Muscle of back (tissue), 13 donors: ENCODE results near the gene TBX6. TPM values are rescaled to one million over a fixed set of nuclear protein-coding genes. Genes with fewer than 3 reads are reported as not detected.
"Not testable (repeated sequence)": the region's sequence is repeated elsewhere in the genome, so short reads cannot be mapped to it uniquely, and the experiment has no call there.

Experiments used
- DNase-seq, 3 donors: peaks; one replicate each; pipeline versions ENCODE4 v3.0.0 to v3.0.0-alpha.2; 2013
- long read RNA-seq, 9 donors: transcript quantifications; one replicate each; lab custom pipeline, GENCODE V29; 2026
- polyA plus RNA-seq, 10 donors: library from polyadenylated mRNA; unstranded; fragments of 120-200 nt; gene quantifications; one replicate each; pipeline ENCODE4 v1.2.1, GENCODE V29; 2013; ENCODE audit not compliant: insufficient read length in 10 of 10

TBX6 gene, protein sequence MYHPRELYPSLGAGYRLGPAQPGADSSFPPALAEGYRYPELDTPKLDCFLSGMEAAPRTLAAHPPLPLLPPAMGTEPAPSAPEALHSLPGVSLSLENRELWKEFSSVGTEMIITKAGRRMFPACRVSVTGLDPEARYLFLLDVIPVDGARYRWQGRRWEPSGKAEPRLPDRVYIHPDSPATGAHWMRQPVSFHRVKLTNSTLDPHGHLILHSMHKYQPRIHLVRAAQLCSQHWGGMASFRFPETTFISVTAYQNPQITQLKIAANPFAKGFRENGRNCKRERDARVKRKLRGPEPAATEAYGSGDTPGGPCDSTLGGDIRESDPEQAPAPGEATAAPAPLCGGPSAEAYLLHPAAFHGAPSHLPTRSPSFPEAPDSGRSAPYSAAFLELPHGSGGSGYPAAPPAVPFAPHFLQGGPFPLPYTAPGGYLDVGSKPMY
- polyA plus RNA-seq, result under 1 TPM; 0.32 to 0.82 (median 0.56) TPM
- long read RNA-seq, donor 1, partial matches to known transcripts, result 0 of 1 reads
- long read RNA-seq, donor 1, other reads (novel, unspliced or antisense), result 0 of 1 reads
- long read RNA-seq, donor 2, result 0 reads
- long read RNA-seq, donor 3, result 0 reads
- long read RNA-seq, donor 4, result 0 reads
- long read RNA-seq, donor 5, partial matches to known transcripts, result 0 of 1 reads
- long read RNA-seq, donor 5, other reads (novel, unspliced or antisense), result 0 of 1 reads
- long read RNA-seq, donor 6, result 0 reads
- long read RNA-seq, donor 7, result 0 reads
- long read RNA-seq, donor 8, result 0 reads
- long read RNA-seq, donor 9, result 0 reads

DNA sequence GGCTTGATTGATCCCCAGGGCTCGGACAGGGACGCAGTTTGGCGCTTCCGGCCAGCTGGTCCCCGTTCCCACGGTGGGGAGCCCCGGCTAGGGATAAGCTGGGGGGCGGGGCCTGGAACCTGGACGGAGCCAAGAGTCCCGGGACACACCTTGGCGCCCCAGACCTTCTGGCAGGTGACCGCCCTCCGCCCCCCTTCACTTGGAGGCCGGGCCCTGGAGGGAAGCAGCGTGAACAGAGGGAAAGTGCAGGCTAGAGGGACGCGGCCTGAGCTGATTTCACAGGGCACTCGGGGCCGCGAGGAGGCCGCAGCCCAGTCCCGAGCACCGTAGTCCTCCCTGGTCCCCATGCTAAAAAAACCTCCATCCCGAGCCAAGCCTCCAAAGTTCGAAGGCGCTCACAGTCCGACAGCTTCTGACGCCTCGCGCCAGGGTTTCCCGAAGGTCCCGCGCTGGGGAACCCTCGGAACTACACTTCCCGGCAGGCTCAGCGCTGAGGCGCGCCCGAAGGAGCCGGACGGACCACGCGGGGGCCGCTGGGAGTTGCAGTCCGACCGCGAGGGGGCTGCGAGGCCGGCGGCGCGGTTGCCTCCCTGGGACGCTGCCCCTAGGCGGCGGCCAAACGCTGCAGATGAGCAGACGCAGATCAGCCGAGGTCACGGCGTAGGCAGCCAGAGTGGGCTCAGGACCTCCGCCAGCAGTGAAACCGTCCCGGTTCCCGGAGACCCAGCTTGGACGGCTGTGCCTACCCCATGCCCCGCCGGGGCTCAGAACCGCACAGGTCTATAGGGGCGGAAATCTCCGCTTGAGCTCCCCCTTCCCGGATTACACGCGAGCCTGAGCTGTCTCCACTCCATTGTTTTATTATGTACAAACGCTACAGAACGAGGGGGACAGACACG, at the start of gene TBX6:
TSS of gene TBX6 (minus strand) at position 451 of the 899 bp plus-strand sequence. CDS start 731 bp downstream, outside the sequence.
- peak; percentile 89 to 97 (median 94) for DNase-seq

DNA sequence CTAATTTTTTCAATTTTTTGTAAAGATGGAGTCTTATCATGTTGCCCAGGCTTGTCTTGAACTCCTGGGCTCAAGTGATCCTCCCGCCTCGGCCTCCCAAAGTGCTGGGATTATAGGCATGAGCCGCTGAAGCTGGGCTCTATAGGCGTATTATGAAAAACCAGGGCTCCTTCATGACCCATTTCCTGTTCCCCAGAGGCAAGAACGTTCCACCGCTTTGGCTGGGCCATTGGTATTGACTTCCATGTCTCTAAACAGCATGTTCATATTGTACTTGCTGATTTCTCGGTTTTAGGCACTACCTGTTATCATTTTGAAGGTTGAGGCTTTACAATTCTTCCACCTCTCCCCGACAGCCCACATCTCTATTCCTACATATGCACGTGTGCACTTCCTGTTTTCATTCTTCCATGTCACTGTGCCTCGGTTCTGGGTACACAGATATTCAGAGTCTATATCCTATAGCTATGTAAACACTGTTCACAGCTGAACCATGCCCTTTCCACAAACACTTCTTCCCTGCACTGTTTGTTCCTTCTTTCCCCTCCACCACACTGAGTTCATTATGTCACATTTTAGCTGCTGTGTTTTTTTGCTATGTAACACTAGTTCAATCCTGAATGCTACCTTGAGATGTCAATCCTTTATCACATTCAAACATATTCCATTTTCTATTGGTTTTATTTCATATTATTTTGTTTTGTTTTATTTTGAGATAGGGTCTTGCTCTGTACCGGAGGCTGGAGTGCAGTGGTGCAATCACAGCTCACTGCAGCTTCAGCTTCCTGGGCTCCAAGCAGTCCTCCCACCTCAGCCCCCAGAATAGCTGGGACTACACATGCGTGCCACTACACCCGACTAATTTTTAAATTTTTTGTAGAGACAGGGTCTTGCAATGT, 48.1 kb upstream of the TBX6 start:
- no peak for DNase-seq

DNA sequence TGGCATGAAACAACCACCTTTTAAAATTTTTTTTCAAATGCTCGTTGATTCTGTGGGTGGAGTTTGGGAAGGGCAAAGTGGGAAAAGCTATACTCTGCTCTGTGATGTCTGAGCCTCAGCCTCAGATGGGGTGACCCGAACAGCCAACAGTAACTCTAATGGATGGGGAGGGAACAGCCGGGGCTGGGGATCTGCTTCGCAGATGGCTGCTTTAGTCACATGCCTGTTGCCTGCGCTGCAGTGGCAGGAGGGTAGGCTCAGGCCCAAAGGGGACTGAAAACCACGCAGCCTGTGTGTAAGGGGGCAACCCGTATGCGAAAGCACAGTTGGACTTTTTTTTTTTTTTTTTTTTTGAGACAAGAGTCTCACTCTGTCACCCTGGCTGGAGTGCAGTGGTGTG, 46.2 kb upstream of the TBX6 start:
- DNase-seq, result no peak

DNA sequence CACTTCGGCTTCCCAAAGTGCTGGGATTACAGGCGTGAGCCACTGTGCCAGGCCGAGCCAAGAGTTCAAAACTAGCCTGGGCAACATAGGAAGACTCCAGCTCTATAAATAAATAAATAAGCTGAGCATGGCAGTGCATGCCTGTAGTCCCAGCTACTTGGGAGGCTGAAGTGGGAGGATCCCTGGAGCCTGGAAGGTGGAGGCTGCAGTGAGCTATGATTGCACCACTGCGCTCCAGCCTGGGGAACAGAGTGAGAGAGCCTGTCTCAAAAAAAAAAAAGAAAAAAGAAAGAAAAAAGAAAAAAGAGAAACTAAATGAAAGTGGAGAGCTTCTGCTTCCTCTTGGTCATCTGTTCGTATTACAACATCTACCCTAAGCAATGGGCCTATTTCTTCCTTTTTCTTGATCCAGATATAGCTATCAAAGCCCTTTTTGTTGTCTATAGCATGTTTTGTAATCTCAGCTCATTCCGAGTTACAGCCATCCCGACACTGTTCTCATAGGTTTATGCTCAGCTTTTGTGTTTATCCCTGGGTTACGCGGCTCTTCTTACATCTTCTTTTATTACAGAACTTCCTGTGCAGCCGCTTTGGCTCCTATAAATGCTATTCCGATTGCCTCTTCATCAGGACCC, 45.4 kb upstream of the TBX6 start:
- no peak for DNase-seq

DNA sequence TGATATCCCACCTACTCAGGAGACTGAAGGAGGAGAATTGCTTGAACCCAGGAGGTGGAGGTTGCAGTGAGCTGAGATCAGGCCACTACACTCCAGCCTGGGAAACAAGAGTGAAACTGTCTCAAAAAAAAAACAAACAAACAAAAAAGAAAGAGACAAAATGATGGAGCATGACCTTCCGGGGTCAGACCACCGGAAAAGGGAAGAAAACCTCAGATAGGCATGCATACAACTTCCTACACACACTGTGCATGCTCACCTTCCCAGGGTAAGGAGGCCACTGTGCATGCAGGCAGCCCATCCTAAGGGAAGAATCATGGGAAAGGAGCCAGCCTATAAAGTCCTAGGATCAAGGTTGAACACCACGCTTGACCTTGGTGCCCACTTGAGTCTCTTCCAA, 40.9 kb upstream of the TBX6 start:
- no peak for DNase-seq

DNA sequence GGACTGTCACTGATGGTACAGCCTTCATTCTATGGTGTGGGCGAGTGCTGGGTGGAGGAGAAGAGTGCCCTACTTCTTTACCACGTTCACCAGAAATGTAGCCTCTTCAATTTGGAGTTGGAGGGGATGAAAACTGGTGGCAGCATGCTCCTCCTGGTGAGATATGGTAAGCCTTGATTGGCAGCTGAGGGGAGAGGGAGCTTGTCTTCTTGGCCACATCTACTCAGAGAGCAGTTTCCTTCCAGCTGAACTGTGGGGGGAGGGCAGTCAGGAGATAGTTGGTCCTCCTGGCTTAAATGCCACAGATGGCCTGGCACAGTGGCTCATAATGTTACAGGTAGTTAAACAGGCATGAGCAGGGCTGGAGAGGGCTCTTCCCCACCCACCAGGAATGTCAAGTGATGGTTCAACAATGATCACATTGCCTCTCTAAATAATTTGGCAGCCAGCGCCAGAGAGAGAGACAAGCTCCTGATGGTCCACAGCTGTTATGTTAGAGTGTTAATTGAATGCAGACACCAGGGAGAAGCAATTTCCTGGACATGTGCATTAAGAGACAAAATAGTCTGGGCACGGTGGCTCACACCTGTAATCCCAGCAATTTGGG, 40.2 kb upstream of the TBX6 start:
- no peak for DNase-seq

DNA sequence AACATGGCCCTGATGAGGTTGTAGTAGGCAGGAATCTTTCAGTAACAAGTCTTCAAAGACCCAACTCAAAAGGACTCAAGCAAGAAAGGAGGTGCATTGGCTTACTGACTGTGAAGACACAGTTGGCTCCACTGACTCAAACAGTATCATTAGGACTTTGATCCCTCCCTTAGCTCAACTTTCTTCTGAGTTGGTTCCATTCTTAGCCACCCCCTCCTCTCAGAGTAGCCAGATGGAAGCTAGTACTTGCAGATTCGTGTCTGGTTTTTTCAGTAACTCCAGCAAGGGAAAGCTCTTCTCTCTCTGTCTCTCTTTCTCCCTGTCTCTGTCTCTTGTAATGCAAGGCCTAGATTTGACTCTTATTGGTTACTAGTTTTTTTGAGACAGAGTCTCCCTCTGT, 36.3 kb upstream of the TBX6 start:
- no peak for DNase-seq

DNA sequence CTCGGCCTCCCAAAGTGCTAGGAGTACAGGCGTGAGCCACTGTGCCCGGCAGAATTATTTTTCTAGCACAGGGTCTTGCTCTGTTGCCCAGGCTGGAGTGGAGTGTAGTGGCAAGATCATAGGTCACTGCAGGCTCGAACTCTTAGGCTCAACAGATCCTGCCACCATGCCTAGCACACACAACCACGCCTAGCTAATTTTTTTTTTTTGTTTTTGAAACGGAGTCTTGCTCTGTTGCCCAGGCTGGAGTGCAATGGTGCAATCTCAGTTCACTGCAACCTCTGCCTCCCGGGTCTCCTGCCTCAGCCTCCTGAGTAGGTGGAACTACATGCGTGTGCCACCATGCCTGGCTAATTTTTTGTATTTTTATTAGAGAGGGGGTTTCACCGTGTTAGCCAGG, 34.0 kb upstream of the TBX6 start:
- DNase-seq, result not testable (repeated sequence)

DNA sequence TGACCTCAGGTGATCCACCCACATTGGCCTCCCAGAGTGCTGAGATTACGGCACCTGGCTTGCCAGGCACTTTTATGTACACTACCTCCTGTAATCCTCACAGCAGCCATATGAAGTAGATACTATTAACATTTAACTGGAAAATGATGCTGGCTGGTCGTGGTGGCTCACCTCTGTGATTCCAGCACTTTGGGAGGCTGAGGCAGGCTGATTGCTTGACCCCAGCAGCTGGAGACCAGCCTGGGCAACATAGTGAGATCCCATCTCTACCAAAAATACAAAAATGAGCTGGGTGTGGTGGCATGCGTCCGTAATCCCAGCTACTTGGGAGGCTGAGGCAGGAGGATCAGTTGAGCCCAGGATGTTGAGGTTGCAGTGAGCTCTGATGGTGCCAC, 33.3 kb upstream of the TBX6 start:
- no peak for DNase-seq

DNA sequence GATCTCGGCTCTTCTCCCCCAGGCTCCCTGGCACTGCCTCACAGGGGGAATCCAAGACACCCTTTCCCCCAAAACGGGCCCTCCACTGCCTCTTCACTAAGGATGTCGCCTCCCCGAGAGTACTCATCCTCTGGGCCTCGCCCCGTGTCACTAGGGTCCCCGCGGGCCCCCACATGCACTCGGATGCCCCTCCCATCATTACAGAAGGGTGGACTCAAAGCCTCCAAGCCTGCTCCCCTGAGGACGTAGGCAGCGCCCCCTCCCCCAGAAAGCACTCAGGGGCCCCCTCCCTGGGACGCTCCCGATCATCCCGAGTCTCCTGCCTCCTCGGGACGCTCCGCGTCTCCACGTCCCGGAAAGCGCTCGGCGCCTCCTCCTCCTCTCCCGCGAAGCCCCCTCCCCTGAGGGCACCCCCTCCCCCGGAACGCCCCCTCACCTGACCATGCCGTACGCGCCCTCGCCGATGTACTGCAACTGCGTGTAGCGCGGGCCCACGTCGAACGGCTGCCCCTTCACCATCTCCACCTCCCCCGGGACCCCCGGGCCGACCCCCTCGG, 31.0 kb upstream of the TBX6 start:
- DNase-seq, result peak in 1 of 3 donors; percentile 62

DNA sequence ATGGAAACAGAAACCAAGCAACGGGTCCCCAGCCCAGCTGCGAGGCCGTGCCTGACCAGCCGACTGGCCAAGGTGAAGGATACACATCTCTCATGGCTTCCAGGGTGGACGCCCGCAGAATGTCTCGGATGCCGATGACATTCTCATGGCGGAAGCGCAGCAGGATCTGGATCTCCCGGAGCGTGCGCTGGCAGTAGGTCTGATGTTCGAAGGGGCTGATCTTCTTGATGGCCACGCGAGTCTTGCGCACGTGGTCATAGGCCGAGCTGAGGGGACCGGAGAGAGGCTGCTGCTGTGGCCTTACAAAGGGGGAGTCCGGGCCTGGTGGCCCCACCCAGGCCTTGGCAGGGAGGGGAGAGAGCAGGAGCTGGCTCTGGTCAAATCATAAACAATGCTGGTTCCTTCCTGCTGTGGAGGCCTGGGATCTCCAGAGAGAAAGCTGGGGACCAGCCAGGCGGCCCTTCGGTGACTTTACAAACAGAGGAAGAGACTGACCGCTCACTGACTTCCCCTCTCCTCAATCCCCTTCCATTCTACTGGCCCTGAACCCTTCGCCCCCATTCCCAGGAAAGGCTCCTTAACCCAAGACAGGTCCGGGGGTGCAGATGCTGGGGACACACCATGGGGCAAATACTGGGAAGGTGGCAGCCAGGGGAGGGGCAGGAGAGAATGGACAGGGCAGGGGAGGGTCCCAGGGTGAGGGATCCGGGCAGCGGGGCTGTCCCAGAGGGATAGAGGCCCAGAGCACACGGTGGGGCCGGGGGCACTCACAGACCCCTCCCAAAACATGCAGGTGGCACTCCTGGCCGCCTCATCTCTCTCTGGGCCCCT, 30.2 kb upstream of the TBX6 start:
- DNase-seq, result peak in 2 of 3 donors; percentile 64 to 83

DNA sequence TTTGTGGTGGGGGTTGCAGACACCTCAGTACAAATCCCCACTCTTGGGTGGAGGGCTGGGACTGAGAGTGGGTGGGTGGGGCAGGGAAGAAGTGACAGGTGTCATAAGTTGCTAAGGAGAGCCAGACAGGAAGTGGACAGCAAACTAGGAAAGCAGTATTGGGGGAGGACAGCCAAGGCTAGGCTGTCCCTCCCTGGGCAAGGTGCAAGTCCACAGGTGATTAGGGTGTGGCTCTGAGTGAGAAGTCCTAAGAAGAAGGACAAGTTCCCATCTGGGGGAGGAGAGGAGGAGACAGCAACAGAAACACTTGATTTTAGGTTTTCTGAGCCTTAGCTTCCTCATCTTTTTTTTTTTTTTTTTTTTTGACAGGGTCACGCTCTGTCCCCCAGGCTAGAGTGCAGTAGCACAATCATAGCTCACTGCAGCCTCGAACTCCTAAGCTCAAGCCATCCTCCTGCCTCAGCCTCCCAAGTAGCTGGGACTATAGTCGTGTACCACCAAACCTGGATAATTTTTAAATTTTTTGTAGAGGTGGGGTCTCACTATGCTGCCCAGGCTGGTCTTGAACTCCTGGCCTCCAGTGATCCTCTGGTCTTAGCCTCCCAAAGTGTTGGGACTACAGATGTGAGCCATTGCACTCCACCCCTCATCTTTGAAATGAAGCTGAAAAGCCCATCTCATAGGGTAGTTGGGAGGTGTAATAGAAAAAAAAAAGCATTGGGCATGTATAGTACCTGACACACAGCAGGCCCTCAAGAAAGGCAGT, 28.8 kb upstream of the TBX6 start:
- no peak for DNase-seq

DNA sequence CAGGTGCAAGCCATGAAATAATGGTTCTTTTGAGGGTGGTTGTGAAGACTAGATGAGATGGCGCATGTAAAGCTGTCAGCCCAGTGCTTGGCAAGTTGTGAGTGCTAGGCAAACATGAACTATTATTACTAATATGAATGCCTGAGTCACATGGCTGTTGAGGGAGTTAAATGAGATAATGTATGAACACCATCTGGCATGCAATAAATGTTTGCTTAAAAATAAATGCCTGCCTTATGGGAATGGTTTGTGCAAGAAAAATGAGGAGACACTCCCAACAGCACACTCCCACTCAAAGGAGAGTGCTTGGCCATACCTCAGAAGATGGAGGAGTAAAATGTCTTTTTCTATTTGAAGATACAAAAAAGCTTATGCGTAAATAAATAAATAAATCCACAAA, 27.7 kb upstream of the TBX6 start:
- no peak for DNase-seq

DNA sequence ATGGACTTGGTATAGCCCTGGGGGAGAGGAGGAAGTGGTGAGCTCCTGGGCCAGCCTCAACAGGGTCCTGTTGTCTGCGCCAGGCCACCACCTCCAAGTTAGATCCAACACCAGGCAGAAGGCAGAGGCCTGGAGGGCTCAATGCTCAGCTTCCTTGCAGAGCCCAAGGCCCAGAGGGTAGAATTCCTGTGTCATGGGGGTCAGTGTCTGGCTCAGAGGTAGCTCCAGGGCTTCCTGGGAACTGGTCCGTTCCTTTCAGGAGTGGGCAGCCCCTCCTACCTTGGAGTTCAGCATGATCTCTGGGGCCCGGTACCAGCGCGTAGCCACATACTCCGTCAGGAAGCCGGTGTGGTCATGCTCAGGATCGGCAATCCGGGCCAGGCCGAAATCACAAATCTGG, 26.0 kb upstream of the TBX6 start:
- no peak for DNase-seq

DNA sequence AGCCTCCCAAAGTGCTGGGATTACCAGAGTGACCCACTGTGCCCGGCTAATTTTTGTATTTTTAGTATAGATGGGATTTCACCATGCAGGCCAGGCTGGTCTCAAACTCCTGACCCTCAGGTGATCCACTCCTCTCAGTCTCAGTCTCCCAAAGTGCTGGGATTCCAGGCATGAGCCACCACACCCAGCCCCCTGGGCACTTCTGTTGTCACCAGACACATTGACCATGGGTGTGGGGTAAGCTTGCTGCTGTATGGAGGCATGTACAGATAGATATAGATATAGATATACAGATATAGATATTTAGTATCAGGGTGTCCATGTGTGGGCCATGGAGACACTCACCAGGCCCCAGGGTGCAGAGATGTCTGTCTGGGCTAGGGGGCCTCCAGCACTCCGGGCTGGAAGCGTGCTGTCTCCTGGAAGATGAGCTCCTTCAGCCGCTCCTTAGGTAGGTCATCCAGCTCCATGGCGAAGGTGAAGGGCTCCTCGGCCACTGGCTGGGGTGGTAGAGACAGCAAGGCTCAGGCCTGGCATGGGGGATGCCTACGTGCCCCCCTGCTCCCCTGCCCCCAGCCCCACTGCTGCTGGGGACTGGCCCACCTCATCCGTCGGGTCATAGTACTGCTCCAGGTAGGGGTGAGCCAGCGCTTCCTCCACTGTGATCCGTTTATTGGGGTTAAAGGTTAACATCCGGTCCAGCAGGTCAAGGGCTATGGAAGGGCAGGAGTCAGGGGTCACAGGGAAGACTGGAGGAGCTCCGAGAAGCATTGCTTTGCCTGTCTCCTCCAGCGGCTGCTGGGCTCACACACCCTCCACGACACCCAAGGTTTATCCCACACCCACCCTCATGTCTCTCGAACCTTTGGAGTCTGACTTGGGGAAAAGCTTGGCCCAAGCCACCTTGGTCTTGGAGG, 24.8 kb upstream of the TBX6 start:
- no peak for DNase-seq

DNA sequence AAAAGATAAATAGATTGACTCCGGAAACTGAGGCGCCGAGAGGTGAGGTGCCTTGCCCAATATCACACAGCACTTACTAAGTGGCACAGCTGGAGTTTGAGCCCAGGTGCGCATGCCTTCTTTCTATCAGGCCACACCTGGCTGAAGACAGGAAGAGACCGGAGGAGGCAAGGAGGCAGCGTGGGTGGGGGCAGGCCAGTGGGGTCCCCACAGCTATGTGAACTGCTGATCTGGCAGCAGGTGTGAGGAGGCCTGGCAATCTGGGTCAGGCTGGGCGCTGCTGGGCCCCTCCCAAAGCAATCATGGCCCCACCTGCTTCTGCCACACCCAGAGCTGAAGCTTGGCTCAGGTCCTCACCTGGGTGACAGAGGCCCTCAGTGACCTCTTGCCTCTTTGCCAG, 23.5 kb upstream of the TBX6 start:
- no peak for DNase-seq

DNA sequence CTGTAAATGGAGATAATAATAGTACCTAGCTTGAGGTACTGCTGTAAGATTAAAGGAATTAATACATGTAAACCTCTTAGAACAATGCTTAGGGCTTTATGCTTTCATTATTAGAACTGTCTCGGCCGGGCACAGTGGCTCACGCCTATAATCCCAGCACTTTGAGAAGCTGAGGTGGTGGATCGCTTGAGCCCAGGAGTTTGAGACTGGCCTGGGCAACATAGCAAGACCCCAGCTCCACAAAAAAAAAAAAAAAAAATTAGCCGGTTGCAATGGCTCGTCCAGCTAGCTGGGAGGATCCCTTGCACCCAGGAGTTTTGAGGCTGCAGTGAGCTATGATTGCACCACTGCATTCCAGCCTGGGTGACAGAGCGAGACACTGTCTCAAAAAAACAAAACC, 23.1 kb upstream of the TBX6 start:
- DNase-seq, result not testable (repeated sequence)
